ENCODE results near the gene EVA1B.

The EVA1B gene

GRCh38 chr1:36320291-36320761 lies 3.1 kb downstream of the EVA1B start:
- no peak for DNase-seq (ENCODE audit: low read depth)

- no peak for DNase-seq (ENCODE audit: low read depth)
Observed at GRCh38 chr1:36309397-36309796, 14.0 kb downstream of the EVA1B start.

- DNase-seq (ENCODE audit: low read depth): no peak
Observed at GRCh38 chr1:36307601-36308330, 15.7 kb downstream of the EVA1B start.

GRCh38 chr1:36306902-36307456 lies 16.5 kb downstream of the EVA1B start:
- peak; percentile 87 for DNase-seq (ENCODE audit: low read depth)

- no peak for DNase-seq (ENCODE audit: low read depth)
Observed at GRCh38 chr1:36306210-36306901, 17.1 kb downstream of the EVA1B start, which contains the start of gene SH3D21. TSS of gene SH3D21 (plus strand) at chr1:36306368. CDS start at chr1:36306421, 53 bp downstream.

GRCh38 chr1:36305915-36306209 lies 17.6 kb downstream of the EVA1B start:
- no peak for DNase-seq (ENCODE audit: low read depth)

GRCh38 chr1:36304970-36305914 lies 18.2 kb downstream of the EVA1B start:
- DNase-seq (ENCODE audit: low read depth): no peak

- DNase-seq (ENCODE audit: low read depth): no peak
Observed at GRCh38 chr1:36304521-36304920, 18.9 kb downstream of the EVA1B start.

- no peak for DNase-seq (ENCODE audit: low read depth)
Observed at GRCh38 chr1:36303650-36304360, 19.6 kb downstream of the EVA1B start.

- DNase-seq (ENCODE audit: low read depth): no peak
Observed at GRCh38 chr1:36303244-36303643, 20.2 kb downstream of the EVA1B start.

- no peak for DNase-seq (ENCODE audit: low read depth)
Observed at GRCh38 chr1:36301220-36301619, 22.2 kb downstream of the EVA1B start.

- DNase-seq (ENCODE audit: low read depth): no peak
Observed at GRCh38 chr1:36300526-36300925, 22.9 kb downstream of the EVA1B start.

- DNase-seq (ENCODE audit: low read depth): no peak
Observed at GRCh38 chr1:36298640-36299039, 24.8 kb downstream of the EVA1B start.

- DNase-seq (ENCODE audit: low read depth): no peak
Observed at GRCh38 chr1:36297062-36297461, 26.4 kb downstream of the EVA1B start.

GRCh38 chr1:36295390-36295789 lies 28.1 kb downstream of the EVA1B start:
- DNase-seq (ENCODE audit: low read depth): no peak

- no peak for DNase-seq (ENCODE audit: low read depth)
Observed at GRCh38 chr1:36287595-36287994, 35.9 kb downstream of the EVA1B start.

GRCh38 chr1:36286802-36287201 lies 36.6 kb downstream of the EVA1B start:
- no peak for DNase-seq (ENCODE audit: low read depth)

GRCh38 chr1:36285443-36286101 lies 37.9 kb downstream of the EVA1B start:
- peak; percentile 83 for DNase-seq (ENCODE audit: low read depth)

GRCh38 chr1:36284517-36284916 lies 38.9 kb downstream of the EVA1B start:
- DNase-seq (ENCODE audit: low read depth): peak; percentile 22

GRCh38 chr1:36284061-36284460 lies 39.4 kb downstream of the EVA1B start:
- peak; percentile 22 for DNase-seq (ENCODE audit: low read depth)

GRCh38 chr1:36279789-36280296 lies 43.6 kb downstream of the EVA1B start:
- DNase-seq (ENCODE audit: low read depth): no peak
